ENCODE results near the gene DOCK7. TPM values are rescaled to one million over a fixed set of nuclear protein-coding genes. Genes with fewer than 3 reads are reported as not detected.
A peak's percentile ranks its signal among the peaks of the same experiment; 100 is the strongest.

The DOCK7 gene
- total RNA-seq, 1 donor = 110 TPM

- DNase-seq (ENCODE audit: low read depth) = no peak
- no peak overlapping the region for H3K4me3 ChIP-seq (ENCODE audit: low read depth, low read length)
- no peak for TF ChIP-seq CTCF (IDR thresholded peaks at IDR 0.05; ENCODE audit: insufficient read depth, low read length)
These were observed 239.8 kb downstream of the DOCK7 start for GRCh38 chr1:62448221-62448933.

- no peak for DNase-seq (ENCODE audit: low read depth)
These were observed 243.5 kb downstream of the DOCK7 start for GRCh38 chr1:62444701-62445100.

GRCh38 chr1:62439652-62440371 lies 248.4 kb downstream of the DOCK7 start:
- DNase-seq (ENCODE audit: low read depth) = peak; percentile 27
- no peak overlapping the region for H3K4me3 ChIP-seq (ENCODE audit: low read depth, low read length)
- TF ChIP-seq CTCF (IDR thresholded peaks at IDR 0.05; ENCODE audit: insufficient read depth, low read length) = no peak

More at GRCh38 chr1:62444701-62445100, 243.5 kb downstream of the DOCK7 start:
- TF ChIP-seq CTCF (IDR thresholded peaks at IDR 0.05; ENCODE audit: insufficient read depth, low read length) = no peak
- no peak overlapping the region for H3K4me3 ChIP-seq (ENCODE audit: low read depth, low read length)

- TF ChIP-seq CTCF (IDR thresholded peaks at IDR 0.05; ENCODE audit: insufficient read depth, low read length) = no peak
- H3K4me3 ChIP-seq (ENCODE audit: low read depth, low read length) = peak overlapping the region; percentile 94
- peak; percentile 21 for DNase-seq (ENCODE audit: low read depth)
These were observed 250.0 kb downstream of the DOCK7 start for GRCh38 chr1:62438163-62438562.

GRCh38 chr1:62437273-62437940 lies 250.8 kb downstream of the DOCK7 start:
- H3K4me3 ChIP-seq (ENCODE audit: low read depth, low read length) = peak overlapping the region; percentile 94
- TF ChIP-seq CTCF (IDR thresholded peaks at IDR 0.05; ENCODE audit: insufficient read depth, low read length) = no peak
- DNase-seq (ENCODE audit: low read depth) = peak; percentile 14

GRCh38 chr1:62436466-62437272 lies 251.5 kb downstream of the DOCK7 start, which contains the start of gene USP1:
Gene USP1 (plus strand): TSS chr1:62437049. CDS start chr1:62439868, 2,819 bp downstream.
- H3K4me3 ChIP-seq (ENCODE audit: low read depth, low read length) = peak within 1 kb of the TSS; percentile 94
- peak; percentile 100 for DNase-seq (ENCODE audit: low read depth)
- no peak for TF ChIP-seq CTCF (IDR thresholded peaks at IDR 0.05; ENCODE audit: insufficient read depth, low read length)
